Neural progenitor cell (in vitro differentiated cells): ENCODE measurements around the gene RNH1. TPM values are rescaled to one million over a fixed set of nuclear protein-coding genes. Genes with fewer than 3 reads are reported as not detected.

Experiments
- DNase-seq: peaks from one replicate; pipeline ENCODE4 v3.0.0-alpha.2; 2016; ENCODE audit warnings: low spot score
- H2AFZ ChIP-seq: fragments of 200-600 bp; sonication (generic); replicated peaks from 2 replicates; pipeline ENCODE4 v1.6.1; 2016; ENCODE audit warnings: antibody characterized with exemption
- H3F3A ChIP-seq: fragments of 200-600 bp; sonication (generic); 2 replicates; pipeline ENCODE4 v1.6.1; 2016; ENCODE audit warnings: antibody characterized with exemption, low read depth
- H3K27ac ChIP-seq: fragments of 200-600 bp; sonication (generic); 2 replicates; pipeline ENCODE4 v1.5.1; 2016; ENCODE audit warnings: mild to moderate bottlenecking
- H3K27me3 ChIP-seq: fragments of 200-600 bp; sonication (generic); 2 replicates; pipeline ENCODE4 v1.6.1; 2016; ENCODE audit warnings: mild to moderate bottlenecking, moderate library complexity
- H3K36me3 ChIP-seq: fragments of 200-600 bp; sonication (generic); 2 replicates; pipeline ENCODE4 v1.5.1; 2016
- H3K4me1 ChIP-seq: fragments of 200-600 bp; sonication (generic); 2 replicates; pipeline ENCODE4 v1.6.1; 2016; ENCODE audit warnings: mixed run types
- H3K4me2 ChIP-seq: fragments of 200-600 bp; sonication (generic); 2 replicates; pipeline ENCODE4 v1.6.1; 2016
- H3K4me3 ChIP-seq: fragments of 200-600 bp; sonication (generic); 2 replicates; pipeline ENCODE4 v1.5.1; 2016
- H3K79me2 ChIP-seq: fragments of 200-600 bp; sonication (generic); 2 replicates; pipeline ENCODE4 v1.6.1; 2016; ENCODE audit warnings: low read depth
- H3K9ac ChIP-seq: fragments of 200-600 bp; sonication (generic); 2 replicates; pipeline ENCODE4 v1.6.1; 2016
- H3K9me3 ChIP-seq: fragments of 200-600 bp; sonication (generic); 2 replicates; pipeline ENCODE4 v1.5.1; 2016; ENCODE audit warnings: low read depth
- H4K20me1 ChIP-seq: fragments of 200-600 bp; sonication (generic); 2 replicates; pipeline ENCODE4 v1.6.1; 2016; ENCODE audit warnings: low read depth
- H3K27ac Mint-ChIP-seq: 3 replicates; pipeline ENCODE4 v1.8.0; 2021; ENCODE audit warnings: mixed read lengths
- H3K27me3 Mint-ChIP-seq: 2 replicates; pipeline ENCODE4 v1.8.0; 2022; ENCODE audit warnings: low read depth, mild to moderate bottlenecking, inconsistent platforms, moderate library complexity, mixed read lengths; ENCODE audit not compliant: insufficient read depth
- H3K36me3 Mint-ChIP-seq: 3 replicates; pipeline ENCODE4 v1.8.0; 2021; ENCODE audit warnings: mixed read lengths
- H3K4me1 Mint-ChIP-seq: 3 replicates; pipeline ENCODE4 v1.8.0; 2021; ENCODE audit warnings: mixed read lengths
- H3K4me3 Mint-ChIP-seq: 3 replicates; pipeline ENCODE4 v1.8.0; 2021; ENCODE audit warnings: mild to moderate bottlenecking, moderate library complexity, mixed read lengths
- H3K9me3 Mint-ChIP-seq: 3 replicates; pipeline ENCODE4 v1.8.0; 2020; ENCODE audit warnings: mixed read lengths
- CTCF ChIP-seq: fragments of 200-600 bp; sonication (generic); IDR thresholded peaks from 2 replicates; pipeline ENCODE4 v1.5.1; 2017; ENCODE audit warnings: antibody characterized with exemption, mild to moderate bottlenecking
- EZH2 ChIP-seq: fragments of 200-600 bp; sonication (generic); IDR thresholded peaks from 2 replicates; pipeline ENCODE4 v1.6.1; 2017; ENCODE audit warnings: antibody characterized with exemption, mild to moderate bottlenecking, moderate library complexity
- EZH2phosphoT487 ChIP-seq: fragments of 200-600 bp; sonication (generic); IDR thresholded peaks from 2 replicates; pipeline ENCODE4 v1.6.1; 2017; ENCODE audit warnings: antibody characterized with exemption
- total RNA-seq: library from RNA; depleted of rRNA; stranded (reverse); fragments of >200 nt; gene quantifications from 2 replicates; pipeline ENCODE4 v1.2.3, GENCODE V29; 2015; ENCODE audit warnings: low replicate concordance

RNH1 gene
- total RNA-seq, 1 donor from 2014 or later, result 10.5 TPM

GRCh38 chr11:534396-535209 is 27.6 kb upstream of the RNH1 start:
- Histone ChIP-seq H3K9ac (peak overlapping the region; percentile 55), H3F3A (peaks cover 30% of the 10 kb centered on the region), H3K27me3 (peaks cover 31% of the 10 kb centered on the region), H3K36me3 (no peaks in the 10 kb centered on the region), H3K27ac (no peak overlapping the region), H3K79me2 (peaks cover 13% of the 10 kb centered on the region), H2AFZ (no peak overlapping the region), H4K20me1 (peaks cover 23% of the 10 kb centered on the region), H3K4me1 (peaks cover 12% of the 10 kb centered on the region), H3K4me2 (peak overlapping the region; percentile 97), H3K9me3 (no peaks in the 10 kb centered on the region), H3K4me3 (peak overlapping the region; percentile 73)
- Mint-ChIP-seq H3K27me3 (peaks cover 2% of the 10 kb centered on the region), H3K9me3 (no peaks in the 10 kb centered on the region), H3K4me3 (peak overlapping the region; percentile 78), H3K27ac (no peak overlapping the region), H3K4me1 (peaks cover 14% of the 10 kb centered on the region), H3K36me3 (peaks cover 2% of the 10 kb centered on the region)
- TF ChIP-seq EZH2phosphoT487 (no peak), EZH2 (no peak), CTCF (no peak)
- DNase-seq, result peak; percentile 38

- H3K27ac ChIP-seq, result no peak overlapping the region
- H3K9ac ChIP-seq, result peak overlapping the region; percentile 55
- no peak overlapping the region for H3K27ac Mint-ChIP-seq
- DNase-seq, result no peak
- no peaks in the 10 kb centered on the region for H3K9me3 ChIP-seq
- peak overlapping the region; percentile 72 for H3K4me3 Mint-ChIP-seq
- TF ChIP-seq EZH2phosphoT487 (no peak), EZH2 (no peak), CTCF (no peak)
- no peaks in the 10 kb centered on the region for H3K36me3 ChIP-seq
- H3K27me3 Mint-ChIP-seq, result peaks cover 2% of the 10 kb centered on the region
- H3K4me1 Mint-ChIP-seq, result peaks cover 13% of the 10 kb centered on the region
- peaks cover 12% of the 10 kb centered on the region for H3K4me1 ChIP-seq
- no peaks in the 10 kb centered on the region for H3K9me3 Mint-ChIP-seq
- H4K20me1 ChIP-seq, result peaks cover 23% of the 10 kb centered on the region
- H3K4me2 ChIP-seq, result peak overlapping the region; percentile 97
- H3K36me3 Mint-ChIP-seq, result peaks cover 2% of the 10 kb centered on the region
- peaks cover 13% of the 10 kb centered on the region for H3K79me2 ChIP-seq
- peak overlapping the region; percentile 73 for H3K4me3 ChIP-seq
- peaks cover 30% of the 10 kb centered on the region for H3F3A ChIP-seq
- H3K27me3 ChIP-seq, result peaks cover 29% of the 10 kb centered on the region
- no peak overlapping the region for H2AFZ ChIP-seq
Observed at GRCh38 chr11:533586-534395, 26.7 kb upstream of the RNH1 start.

GRCh38 chr11:532986-533585 is 26.0 kb upstream of the RNH1 start:
- H3K79me2 ChIP-seq, result peaks cover 13% of the 10 kb centered on the region
- Mint-ChIP-seq H3K4me3 (peak overlapping the region; percentile 60), H3K4me1 (peaks cover 9% of the 10 kb centered on the region), H3K36me3 (peaks cover 2% of the 10 kb centered on the region), H3K27me3 (peaks cover 4% of the 10 kb centered on the region), H3K27ac (no peak overlapping the region), H3K9me3 (no peaks in the 10 kb centered on the region)
- H4K20me1 ChIP-seq, result peaks cover 23% of the 10 kb centered on the region
- H3F3A ChIP-seq, result peaks cover 27% of the 10 kb centered on the region
- peaks cover 22% of the 10 kb centered on the region for H3K27me3 ChIP-seq
- H3K9me3 ChIP-seq, result no peaks in the 10 kb centered on the region
- H3K4me3 ChIP-seq, result no peak overlapping the region
- no peak for TF ChIP-seq EZH2phosphoT487
- H3K36me3 ChIP-seq, result no peaks in the 10 kb centered on the region
- no peak overlapping the region for H3K27ac ChIP-seq
- no peak overlapping the region for H3K4me2 ChIP-seq
- no peak overlapping the region for H2AFZ ChIP-seq
- H3K9ac ChIP-seq, result no peak overlapping the region
- H3K4me1 ChIP-seq, result peaks cover 12% of the 10 kb centered on the region
- DNase-seq, result no peak
